ENCODE data around the gene NFAM1.

- TF ChIP-seq CTCF (IDR thresholded peaks at IDR 0.05) (no peak), POLR2A (IDR thresholded peaks at IDR 0.05) (no peak)
Measured at GRCh38 chr22:42358643-42359558, 73.3 kb downstream of the NFAM1 start.

Data from adrenal gland (tissue), 5 donors.